ENCODE results near the gene ROCK2.

DNA sequence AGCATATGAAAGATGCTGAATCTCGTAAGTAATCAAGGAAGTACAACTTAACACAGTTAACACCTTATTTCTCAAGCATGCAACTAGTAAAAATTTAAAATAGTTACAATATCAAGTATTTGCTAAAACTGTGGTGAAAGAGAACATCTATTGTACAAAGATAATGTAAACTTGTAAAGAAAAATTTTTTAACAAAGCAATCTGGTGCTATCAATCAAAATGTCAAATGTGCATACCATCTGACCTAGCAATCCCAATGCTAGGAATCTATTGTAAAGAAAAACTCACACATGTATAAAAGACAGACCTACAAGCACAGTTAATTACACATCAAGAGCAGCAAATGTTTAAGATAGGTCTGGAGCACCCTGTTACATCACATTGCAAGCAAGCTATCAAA lies 99.1 kb downstream of the ROCK2 start:
- TF ChIP-seq, protein P1, sequence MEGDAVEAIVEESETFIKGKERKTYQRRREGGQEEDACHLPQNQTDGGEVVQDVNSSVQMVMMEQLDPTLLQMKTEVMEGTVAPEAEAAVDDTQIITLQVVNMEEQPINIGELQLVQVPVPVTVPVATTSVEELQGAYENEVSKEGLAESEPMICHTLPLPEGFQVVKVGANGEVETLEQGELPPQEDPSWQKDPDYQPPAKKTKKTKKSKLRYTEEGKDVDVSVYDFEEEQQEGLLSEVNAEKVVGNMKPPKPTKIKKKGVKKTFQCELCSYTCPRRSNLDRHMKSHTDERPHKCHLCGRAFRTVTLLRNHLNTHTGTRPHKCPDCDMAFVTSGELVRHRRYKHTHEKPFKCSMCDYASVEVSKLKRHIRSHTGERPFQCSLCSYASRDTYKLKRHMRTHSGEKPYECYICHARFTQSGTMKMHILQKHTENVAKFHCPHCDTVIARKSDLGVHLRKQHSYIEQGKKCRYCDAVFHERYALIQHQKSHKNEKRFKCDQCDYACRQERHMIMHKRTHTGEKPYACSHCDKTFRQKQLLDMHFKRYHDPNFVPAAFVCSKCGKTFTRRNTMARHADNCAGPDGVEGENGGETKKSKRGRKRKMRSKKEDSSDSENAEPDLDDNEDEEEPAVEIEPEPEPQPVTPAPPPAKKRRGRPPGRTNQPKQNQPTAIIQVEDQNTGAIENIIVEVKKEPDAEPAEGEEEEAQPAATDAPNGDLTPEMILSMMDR (conservative IDR thresholded peaks at IDR 0.05; ENCODE audit: low read depth, low read length), result no peak
- no peak for TF ChIP-seq EZH2 (IDR thresholded peaks at IDR 0.05; ENCODE audit: borderline replicate concordance, low read depth, low read length, poor library complexity, severe bottlenecking)

Measured in A673 (cell line).